Right ventricle myocardium superior (tissue), 1 donor: Measurements from ENCODE around the gene ELOVL6. TPM values are rescaled to one million over a fixed set of nuclear protein-coding genes. Genes with fewer than 3 reads are reported as not detected.
"Not testable (repeated sequence)": the region's sequence is repeated elsewhere in the genome, so short reads cannot be mapped to it uniquely, and the experiment has no call there.

Experiments used
- ATAC-seq: fragments of 200-7000 bp; cut with Tn5 transposase; one replicate; pipeline ENCODE4 v1.9.1; 2020; ENCODE audit warnings: mild to moderate bottlenecking; ENCODE audit not compliant: poor library complexity
- DNase-seq: peaks from one replicate; pipeline ENCODE4 v3.0.0-alpha.2; 2020
- intact Hi-C: fragments of 100-400 bp; cut with DNase I; formaldehyde crosslinking; loops from one replicate; pipeline ENCODE4 v1.11.2; 2022
- total RNA-seq: library from RNA; stranded (reverse); fragmentation: NEBNext Ultra II Directional; extraction: Animal tissue kit (Norgen Biotek cat#: 25700); gene quantifications from one replicate; pipeline ENCODE4 v1.2.1, GENCODE V29; 2021
- donor health status: DM: no; HTN: yes; CAD: no; lungs with severe emphysema.

ELOVL6 gene
- total RNA-seq, 1 donor from 2014 or later: 2.1 TPM

DNA sequence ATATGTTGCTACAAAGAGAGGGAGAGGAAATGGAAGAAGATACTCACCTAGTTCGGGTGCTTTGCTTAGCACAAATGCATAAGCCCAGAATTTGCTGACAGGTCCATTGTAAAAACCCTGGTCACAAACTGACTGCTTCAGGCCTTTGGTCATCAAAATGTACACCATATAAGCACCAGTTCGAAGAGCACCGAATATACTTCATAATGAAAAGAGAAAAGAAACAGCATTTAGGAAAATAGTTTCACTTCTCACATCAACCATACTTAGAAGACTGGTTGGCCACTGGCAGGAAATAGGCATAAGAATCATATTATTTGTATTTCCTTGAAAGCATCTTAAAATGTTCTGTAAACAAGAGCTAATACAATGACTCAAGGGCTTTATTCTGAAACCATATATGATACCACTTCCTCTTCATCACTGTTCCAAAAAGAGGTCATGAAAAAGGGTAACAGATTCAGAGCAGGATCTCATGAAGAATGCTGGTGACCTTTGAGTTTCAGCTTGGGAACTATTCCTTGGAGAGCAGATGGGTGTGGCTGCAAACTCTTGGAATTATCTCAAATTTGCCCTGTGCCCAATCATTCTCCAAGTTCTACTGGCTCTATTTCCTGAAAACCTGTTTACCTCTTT lies 138.7 kb downstream of the ELOVL6 start:
- intact Hi-C loops: no loop called here
- ATAC-seq (no peak), DNase-seq (no peak)

DNA sequence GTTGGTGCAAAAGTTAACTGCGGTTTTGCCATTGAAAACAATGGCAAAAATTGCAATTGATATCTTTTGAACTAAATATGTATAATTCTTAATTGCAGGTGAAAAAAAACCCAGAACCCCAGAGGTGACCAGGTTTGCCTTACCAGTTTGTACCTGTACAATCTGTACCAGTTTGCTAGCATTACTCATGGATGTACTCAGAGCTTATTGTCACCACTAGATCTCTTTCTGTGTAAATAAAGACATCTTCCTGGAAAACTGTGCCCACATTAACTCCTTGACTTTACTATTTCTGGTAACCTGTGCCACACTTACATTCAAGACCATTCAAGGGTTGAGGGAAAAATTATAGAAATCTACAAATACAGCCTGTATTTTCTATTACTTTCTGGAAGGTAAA lies 139.7 kb downstream of the ELOVL6 start:
- ATAC-seq (no peak), DNase-seq (no peak)
- intact Hi-C loops: no loop called here

DNA sequence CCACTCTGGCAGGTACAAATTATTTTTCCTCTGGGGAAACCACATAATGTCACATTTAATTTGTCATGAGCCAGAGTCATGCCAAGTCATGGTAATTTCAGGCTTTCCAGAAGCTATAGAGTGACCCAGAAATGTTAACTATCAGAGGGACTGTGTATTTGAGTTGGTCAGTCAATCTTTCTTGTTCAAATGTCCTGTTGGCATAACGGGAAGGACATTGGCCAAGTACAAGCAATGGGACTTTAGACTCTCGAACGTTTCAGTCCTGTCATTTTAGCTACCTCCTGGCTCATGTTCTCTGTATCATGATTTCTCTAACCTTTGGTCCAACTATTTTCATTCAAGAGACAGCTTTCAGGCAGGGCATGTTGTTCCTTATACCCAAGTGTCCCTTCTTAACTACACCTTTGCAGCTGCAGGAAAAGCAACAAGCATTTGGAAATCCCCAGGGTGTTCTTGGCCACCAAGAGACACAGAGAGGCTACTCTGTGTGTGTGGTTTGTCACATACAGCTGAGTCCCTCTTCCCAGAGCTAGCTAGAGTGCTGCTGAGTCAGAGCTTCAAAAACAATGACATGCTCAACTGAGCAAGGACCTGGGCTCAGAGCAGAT lies 143.2 kb downstream of the ELOVL6 start:
- intact Hi-C loops: no loop called here
- DNase-seq: no peak
- no peak for ATAC-seq

DNA sequence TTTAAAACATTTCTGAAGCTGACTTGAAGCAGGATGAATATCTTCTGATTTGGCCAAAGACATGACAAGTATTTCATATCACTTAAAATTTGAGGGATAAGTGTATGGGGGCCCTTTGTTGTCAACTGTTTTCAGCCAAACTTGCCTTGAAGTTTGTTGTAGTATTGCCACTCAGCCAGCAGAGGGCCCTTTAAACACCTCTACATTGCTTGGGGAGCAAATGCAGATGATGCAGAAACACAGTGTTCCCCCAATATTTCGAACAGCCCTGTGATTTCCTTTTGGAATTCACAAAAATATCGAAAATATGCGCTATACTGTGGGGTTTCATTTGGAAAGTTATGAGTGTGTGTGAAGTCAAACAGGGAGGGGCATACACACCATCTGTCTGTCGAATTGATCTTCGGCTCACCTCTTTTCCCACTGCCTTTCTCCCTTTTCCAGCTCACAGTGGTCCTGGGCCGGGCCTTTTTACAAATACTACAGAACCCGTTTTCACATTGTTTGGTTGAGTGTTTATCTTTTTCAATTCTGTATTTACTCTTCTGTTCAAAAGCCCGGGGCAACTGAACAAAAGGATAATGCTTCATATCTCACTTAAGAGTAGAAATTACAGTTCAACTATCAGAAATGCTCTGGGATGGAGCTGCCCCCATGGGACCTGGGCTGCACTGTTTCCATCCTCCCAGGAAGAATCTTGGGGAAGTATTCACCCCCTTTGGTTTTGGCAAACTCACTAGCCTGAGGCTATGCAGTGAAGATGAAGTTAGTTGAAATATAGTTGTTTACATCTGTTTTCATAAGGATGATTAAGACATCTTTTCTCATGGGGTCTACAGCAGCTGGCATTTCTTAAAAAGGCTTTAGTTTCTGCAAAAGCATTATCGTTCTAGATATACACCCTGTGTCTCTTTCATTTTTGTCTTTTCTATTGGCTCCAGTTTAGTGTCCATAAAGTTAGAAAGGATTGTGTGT lies 148.2 kb downstream of the ELOVL6 start:
- peak; percentile 36 for ATAC-seq
- intact Hi-C loops: loop anchor here (2.0 kb wide), 1 partner anchor 161 kb away; no protein-coding TSS in a partner anchor
- no peak for DNase-seq

DNA sequence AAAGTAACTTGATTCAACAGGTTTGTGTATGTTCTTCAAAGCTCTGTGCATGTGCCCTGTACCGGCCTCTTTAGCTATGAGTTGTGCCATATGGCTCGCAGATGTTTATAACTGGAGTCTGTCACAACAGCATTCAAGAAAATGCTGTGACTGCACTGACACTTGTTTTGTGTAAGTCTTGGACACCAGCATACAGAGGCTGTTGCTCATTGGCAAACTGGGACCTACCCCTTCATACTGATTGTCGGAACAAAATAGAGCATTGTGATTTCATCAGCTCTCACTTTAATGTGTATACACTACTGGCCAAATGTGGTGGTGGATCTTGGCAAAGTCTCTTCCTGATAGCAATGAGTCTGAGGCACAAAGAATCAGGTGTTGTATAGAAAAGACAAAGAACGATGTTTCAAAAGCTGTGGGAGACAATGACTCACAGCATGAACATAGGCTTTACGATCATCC lies 151.8 kb downstream of the ELOVL6 start:
- intact Hi-C loops: no loop called here
- DNase-seq (no peak), ATAC-seq (no peak)

DNA sequence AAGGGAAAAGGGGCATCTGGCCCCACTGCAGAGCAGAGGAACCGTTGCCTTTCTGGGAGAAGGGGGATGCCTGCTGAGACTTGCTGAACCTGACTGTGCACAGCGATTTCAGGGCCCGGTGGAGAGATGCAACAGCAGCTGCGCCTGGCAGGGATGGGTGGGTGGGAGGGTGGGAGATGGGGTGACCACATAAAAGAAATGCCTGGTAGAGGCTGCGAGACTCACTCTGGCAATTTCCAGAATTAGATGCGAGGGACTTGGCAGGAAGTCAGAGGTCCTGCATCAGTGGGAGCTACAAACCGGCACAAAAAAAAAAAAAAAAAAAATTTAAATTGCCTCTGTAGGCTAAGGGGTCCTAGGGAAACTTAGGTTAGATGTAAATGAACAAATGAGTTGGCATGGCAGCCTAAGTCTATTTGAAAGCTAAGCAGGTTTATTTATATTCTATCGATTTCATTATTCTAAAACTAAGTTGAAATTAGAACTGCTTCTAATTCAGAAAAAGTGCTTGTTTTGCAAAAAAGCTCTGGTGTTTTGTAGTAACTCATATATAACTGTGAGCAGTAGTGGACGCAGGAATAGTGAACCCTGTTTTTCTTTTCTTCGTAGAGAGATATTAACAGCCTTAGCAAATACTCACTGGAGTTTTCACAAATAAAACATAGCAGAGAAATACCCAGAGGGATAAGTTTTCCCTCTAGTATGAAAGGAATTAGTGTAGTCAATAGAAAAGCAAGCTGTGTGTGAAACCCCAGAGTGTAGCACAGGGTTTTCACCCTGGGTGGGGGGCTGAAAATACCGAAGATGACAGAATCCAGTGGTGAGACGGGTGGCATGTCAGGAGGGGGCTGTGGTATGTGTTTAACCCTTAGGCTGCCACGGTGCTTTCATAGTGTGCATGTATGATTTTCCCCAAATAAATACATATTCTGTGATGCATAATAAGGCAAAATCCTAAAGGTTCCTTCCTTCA lies 155.6 kb downstream of the ELOVL6 start:
- intact Hi-C loops: no loop called here
- no peak for ATAC-seq
- no peak for DNase-seq

DNA sequence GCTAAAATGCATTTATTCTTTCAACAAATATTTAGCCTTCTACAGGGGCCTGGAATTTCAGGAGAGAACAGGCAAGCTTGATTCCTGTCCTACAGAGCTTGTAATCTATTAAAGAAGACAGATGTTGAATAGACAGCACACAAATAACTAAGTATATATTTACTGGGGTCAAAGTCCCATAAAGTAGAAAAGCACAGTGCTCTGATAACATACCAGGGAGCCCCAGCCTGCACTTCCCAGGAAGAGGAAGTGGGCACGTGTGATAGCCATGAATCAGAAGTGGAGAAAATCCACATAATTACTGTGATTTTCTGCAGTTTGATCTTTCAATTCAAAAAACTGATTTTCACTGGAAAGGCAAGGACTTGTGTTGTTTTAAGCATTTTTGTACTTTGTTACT lies 156.7 kb downstream of the ELOVL6 start:
- ATAC-seq (no peak), DNase-seq (no peak)
- intact Hi-C loops: no loop called here

DNA sequence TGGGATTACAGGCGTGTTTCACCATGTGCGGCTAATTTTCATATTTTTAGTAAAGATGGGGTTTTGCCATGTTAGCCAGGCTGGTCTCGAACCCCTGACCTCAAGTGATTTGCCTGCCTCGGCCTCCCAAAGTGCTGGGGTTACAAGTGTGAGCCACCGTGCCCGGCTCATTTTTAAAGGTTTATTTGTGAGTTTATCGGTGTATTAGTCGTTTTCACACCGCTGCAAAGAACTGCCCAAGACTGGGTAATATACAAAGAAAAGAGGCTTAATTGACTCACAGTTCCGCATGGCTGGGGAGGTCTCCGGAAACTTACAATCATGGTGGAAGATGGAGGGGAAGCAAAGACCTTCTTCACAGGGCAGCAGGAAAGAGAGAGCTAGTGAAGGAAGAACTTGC lies 159.3 kb downstream of the ELOVL6 start:
- ATAC-seq, intact Hi-C loops, DNase-seq: not testable (repeated sequence)

DNA sequence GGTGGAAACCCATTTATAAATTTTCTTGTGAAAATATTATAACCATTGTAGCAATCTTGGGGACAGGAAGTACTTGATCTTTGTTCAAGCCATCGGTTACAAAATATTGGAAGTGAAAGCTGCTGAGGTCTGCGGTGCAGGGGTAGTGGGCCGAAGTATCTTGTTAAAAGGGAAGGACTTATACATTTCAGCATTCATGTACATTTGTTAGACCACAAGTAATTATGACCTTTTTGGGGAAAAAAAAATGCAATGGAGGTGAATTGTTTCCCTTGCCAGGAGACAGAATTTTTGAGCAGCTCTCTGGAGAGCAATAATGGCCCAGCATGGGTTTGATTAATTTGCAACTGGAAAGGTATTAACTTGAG lies 164.4 kb downstream of the ELOVL6 start:
- no peak for ATAC-seq
- DNase-seq: no peak
- intact Hi-C loops: no loop called here

DNA sequence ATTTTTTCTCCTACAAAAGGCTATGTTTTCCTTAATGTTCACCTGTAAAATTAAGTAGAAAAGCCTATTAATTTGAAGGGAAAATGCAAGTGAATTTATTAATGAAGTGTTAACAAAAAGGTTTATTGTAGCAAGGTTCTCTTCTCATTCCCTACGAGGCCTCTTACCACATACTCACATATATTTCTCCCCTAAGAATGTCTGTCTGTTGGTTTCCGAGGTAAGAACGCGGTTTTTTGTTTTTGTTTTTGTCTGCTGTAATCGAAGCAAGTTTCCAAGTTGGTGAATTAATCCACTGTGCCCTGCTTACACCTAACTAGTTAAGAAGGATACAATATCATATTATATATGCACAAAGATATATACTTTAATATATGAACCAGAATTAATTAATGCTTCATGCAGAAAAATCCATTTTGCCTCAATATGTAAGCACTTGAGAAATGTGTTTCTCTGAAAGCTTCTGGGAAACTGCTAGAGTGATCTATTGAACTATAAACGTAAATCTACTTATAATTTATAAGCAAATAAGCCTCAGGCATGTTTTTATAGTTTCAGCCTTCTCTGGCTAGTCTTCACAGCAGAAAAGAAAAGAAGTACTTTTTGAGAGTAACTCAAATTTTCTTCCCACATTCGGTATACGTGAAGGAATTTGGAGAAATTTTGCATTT lies 164.9 kb downstream of the ELOVL6 start:
- no peak for DNase-seq
- no peak for ATAC-seq
- intact Hi-C loops: no loop called here

DNA sequence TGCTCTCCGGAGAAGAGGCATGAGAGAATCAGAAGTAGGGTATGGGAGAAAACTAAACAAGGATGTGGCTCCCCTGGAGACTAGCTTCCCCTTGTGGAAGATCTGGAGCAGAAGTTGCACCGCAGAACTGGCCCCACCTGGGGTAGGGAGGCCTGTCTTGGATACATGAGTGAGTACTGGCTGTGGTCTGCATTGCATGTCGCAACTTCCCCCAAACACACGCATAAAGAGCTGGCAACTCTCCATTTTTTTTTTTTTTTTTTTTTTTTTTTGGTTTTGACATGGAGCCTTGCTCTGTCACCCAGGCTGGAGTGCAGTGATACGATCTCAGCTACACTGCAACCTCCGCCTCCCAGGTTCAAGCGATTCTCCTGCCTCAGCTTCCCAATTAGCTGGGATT lies 165.8 kb downstream of the ELOVL6 start:
- DNase-seq: peak; percentile 51
- intact Hi-C loops: no loop called here
- peak; percentile 43 for ATAC-seq

DNA sequence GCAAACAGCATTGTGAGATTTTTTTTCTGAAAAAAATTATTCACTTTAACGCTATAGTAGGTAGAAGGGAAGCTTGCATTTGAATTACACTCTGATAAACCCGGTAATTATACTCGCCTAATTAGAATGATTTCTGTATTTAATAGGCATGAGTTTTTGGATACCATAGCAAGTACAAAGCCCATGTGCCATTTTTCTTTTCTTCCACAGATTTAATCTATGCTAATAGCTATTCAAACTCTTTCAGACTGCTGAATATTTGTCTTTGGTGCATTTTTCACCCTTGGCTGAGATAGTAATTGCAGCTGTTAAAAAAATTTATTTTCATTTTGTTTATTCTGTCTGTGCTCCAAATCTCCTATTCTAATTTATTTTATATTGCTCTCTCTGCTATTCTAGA lies 172.7 kb downstream of the ELOVL6 start:
- ATAC-seq: no peak
- intact Hi-C loops: no loop called here
- no peak for DNase-seq

DNA sequence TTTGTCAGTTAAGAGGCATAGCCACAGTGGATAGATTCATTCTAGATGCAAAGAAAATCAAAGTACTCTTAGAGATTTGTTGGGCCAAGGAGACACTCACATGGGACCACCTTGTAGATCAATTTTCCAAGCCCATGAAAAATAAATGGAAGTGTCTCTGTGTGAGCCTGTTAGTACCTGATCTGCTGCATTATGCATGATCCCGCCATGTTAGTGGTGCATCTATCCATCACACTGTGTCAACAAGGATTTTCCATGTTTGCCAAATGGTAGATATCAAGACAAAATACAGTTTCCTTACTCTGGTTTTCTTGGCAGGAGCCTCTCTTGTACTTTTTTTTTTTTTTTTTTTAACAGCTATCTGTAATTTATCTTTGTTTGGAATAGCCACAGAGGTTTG lies 173.4 kb downstream of the ELOVL6 start:
- no peak for ATAC-seq
- intact Hi-C loops: no loop called here
- DNase-seq: no peak

DNA sequence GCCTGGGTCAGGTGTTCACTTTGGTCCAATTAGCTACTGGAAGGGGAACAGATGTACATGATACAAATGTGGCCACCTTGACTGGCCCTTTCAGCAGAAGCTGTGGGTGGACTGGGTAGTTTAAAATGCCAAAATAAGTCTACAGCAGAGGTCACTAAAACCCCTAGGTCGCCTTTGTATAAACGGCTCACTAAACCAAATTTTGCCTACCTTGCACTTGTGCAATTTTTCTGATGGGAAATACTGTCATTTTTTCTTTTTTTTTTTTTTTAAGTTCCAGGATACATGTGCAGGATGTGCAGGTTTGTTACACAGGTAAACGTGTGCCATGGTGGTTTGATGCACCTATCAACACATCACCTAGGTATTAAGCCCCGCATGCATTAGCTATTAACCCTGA lies 176.0 kb downstream of the ELOVL6 start:
- intact Hi-C loops: no loop called here
- ATAC-seq (no peak), DNase-seq (no peak)

DNA sequence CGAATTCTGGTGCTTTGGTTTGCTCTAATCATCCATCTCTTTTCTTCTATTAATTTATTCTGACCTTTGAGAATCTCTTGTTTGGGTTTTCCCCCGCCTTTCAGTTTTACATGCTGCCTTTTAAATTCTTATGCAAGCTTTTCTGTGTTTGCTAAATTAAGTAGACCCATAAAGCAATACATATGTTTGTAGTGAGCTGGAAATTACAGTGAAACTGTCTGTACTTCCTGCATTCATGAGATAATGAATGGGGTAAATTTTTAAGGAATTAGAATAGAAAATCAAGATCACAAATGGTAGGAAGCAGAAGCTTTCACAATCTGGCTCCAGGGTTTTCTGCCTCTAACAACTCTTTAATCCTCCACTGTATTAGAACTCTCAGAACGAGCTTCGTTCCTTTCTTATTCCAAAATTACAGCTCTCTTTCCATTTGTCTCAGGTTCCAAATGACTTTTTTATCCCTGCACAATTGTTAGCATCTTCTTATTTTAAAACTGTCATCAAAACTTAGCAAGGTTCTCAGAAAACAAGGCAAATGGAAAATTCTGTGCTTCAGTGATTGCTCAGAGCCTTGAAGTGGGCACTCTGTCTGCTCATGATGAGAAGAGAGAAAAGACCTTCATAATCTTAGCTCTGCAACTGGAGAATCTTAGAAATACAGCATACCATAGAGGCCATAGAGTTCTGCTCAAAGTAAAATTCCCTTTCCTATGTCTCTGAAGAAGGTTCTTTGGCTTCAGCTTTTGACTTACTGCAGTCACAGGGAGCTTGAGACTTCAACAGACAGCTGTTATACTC lies 177.6 kb downstream of the ELOVL6 start:
- DNase-seq (no peak), ATAC-seq (no peak)
- intact Hi-C loops: no loop called here

DNA sequence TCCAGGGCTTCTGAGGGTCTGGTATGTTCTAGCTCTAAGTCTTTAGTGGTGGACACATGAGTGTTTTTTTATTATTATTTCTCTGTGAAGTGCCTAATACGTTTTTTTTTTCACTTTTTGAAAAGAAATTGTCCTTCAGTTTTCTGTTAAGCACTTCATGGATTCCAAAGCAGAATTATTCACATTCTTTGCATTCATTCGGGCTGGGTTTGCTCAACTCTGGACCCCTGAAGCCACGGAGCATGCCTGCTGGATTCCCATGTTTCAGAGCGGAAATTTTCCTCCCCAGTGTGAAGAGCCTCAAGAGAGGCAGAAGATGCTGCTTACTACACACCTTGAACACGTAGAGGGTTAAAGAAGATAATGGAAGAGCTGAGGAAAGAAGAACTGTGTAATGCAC lies 178.3 kb downstream of the ELOVL6 start:
- no peak for DNase-seq
- intact Hi-C loops: no loop called here
- no peak for ATAC-seq

DNA sequence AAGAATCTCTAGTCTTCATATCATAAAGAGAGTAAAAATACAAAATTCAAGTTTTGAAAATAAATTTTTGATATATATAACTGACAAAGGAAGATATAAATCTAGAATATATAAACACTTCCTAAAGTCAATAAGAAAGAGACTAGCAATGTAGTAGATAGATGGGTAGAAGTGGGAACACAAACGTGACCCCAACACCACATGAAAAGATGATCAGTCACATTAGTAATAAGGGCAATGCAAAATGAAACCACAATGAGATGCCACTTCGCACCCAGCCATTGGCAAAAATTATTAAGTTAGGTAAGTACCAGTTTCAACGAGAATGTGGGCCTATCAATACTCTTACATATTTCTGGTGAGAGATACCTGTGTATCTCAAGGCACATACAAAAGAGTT lies 179.3 kb downstream of the ELOVL6 start:
- no peak for ATAC-seq
- intact Hi-C loops: no loop called here
- DNase-seq: no peak
